SK-N-MC (cell line): ENCODE measurements around the gene PGM2.

Source experiments
- EZH2 ChIP-seq: fragments of 200-600 bp; sonication (generic); IDR thresholded peaks from one replicate; pipeline ENCODE4 v1.6.1; 2017; ENCODE audit warnings: antibody characterized with exemption
- FOXP2 ChIP-seq: optimal IDR thresholded peaks from 2 replicates; pipeline ENCODE3; 2011; ENCODE audit warnings: mild to moderate bottlenecking, moderate library complexity; ENCODE audit not compliant: insufficient read depth; ENCODE audit errors: extremely low read length, control extremely low read depth
- POLR2AphosphoS5 ChIP-seq: IDR thresholded peaks from 2 replicates; pipeline ENCODE4 v1.6.1; 2012; ENCODE audit warnings: mild to moderate bottlenecking, low read depth, low read length, borderline replicate concordance

GRCh38 chr4:37852376-37852775, 25.9 kb downstream of the PGM2 start:
- TF ChIP-seq FOXP2 (no peak), EZH2 (no peak), POLR2AphosphoS5 (no peak)
